B cell (primary cell): Measurements from ENCODE around the gene UBE2G2.

ENCODE experiments used
- CTCF ChIP-seq: fragments of 200-600 bp; IDR thresholded peaks from one replicate; pipeline ENCODE4 v1.8.0; 2022; ENCODE audit warnings: antibody characterized with exemption, mild to moderate bottlenecking
- EZH2 ChIP-seq: IDR thresholded peaks from 2 replicates; pipeline ENCODE4 v1.6.1; 2012; ENCODE audit warnings: borderline replicate concordance, low read depth, mild to moderate bottlenecking, moderate library complexity, low read length; ENCODE audit not compliant: insufficient read depth, poor library complexity, severe bottlenecking

GRCh38 chr21:44847261-44848056, 45.8 kb upstream of the UBE2G2 start:
- no peak for TF ChIP-seq CTCF
- TF ChIP-seq EZH2: no peak
